Mucosa of rectum (tissue), 2 donors: ENCODE measurements around the gene IRF7.
"Not testable (repeated sequence)": the region's sequence is repeated elsewhere in the genome, so short reads cannot be mapped to it uniquely, and the experiment has no call there.

Experiments used
- H3K27ac ChIP-seq, 2 donors: one replicate each; pipeline ENCODE4 v1.7.0; 2013; ENCODE audit warnings: inconsistent platforms in 2 of 2, low read depth in 2 of 2, low read length in 2 of 2
- H3K27me3 ChIP-seq, 2 donors: one replicate each; pipeline ENCODE4 v1.7.0; 2013; ENCODE audit warnings: low read length in 2 of 2; ENCODE audit not compliant: control insufficient read depth in 2 of 2, insufficient read depth in 2 of 2
- H3K36me3 ChIP-seq, 2 donors: one replicate each; pipeline ENCODE4 v1.7.0; 2013; ENCODE audit warnings: low read length in 2 of 2; ENCODE audit not compliant: control insufficient read depth in 2 of 2, insufficient read depth in 2 of 2
- H3K4me1 ChIP-seq, 2 donors: one replicate each; pipeline ENCODE4 v1.7.0; 2013; ENCODE audit warnings: low read length in 2 of 2, mild to moderate bottlenecking in 1 of 2; ENCODE audit not compliant: control insufficient read depth in 2 of 2, insufficient read depth in 2 of 2
- H3K4me3 ChIP-seq, 2 donors: one replicate each; pipeline ENCODE4 v1.7.0; 2013; ENCODE audit warnings: low read length in 2 of 2
- H3K9ac ChIP-seq, 2 donors: one replicate each; pipeline ENCODE4 v1.7.0; 2013; ENCODE audit warnings: low read length in 2 of 2, low read depth in 1 of 2, mild to moderate bottlenecking in 1 of 2
- H3K9me3 ChIP-seq, 2 donors: one replicate each; pipeline ENCODE4 v1.7.0; 2013; ENCODE audit warnings: low read length in 2 of 2; ENCODE audit not compliant: control insufficient read depth in 2 of 2
- donor health status: healthy.
- donor health status: Normal muscosa, but diverticular disease.

Gene IRF7

DNA sequence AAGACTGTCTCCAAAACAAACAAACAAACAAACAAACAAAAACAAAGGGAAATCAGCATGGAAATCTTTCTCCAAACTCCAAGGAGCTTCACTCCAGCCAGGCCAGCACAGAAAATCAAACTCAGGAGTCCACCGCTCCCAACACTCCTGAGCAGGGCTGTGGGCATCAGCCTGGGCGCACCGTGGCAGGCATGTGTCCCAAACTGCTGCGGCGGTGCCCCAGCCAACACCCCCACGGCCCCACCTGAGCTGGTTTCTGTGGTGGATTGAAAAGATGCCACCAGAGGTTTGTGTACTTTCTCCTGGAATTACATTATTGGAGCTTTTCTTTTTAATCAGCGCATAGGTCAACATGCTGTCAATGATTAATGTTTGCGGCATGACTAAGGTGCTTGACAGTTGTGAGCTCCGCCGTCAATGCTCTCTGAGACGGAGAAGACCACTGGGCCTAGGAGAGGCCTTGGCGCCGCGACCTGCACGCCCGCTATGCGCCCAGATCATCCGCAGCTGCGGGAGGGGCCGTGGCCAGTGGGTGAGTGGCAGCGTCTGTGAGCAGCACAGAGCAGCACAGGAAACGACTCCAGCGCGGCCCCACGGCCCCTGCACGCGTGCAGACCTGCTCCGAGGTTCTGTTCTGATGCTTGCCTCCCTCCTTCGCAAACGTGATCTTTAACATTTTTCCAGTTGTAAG is 39.4 kb upstream of the IRF7 start:
- H3K36me3 ChIP-seq, result peaks cover 9 to 12% of the 10 kb centered on the region in 2 donors
- no peaks in the 10 kb centered on the region for H3K9me3 ChIP-seq
- H3K27ac ChIP-seq, result no peak overlapping the region
- no peaks in the 10 kb centered on the region for H3K27me3 ChIP-seq
- peaks cover 6 to 7% of the 10 kb centered on the region in 2 donors for H3K4me1 ChIP-seq
- no peak overlapping the region for H3K4me3 ChIP-seq
- H3K9ac ChIP-seq, result no peak overlapping the region

GRCh38 chr11:654444-654843 is 38.7 kb upstream of the IRF7 start:
- H3K4me3 ChIP-seq, H3K36me3 ChIP-seq, H3K4me1 ChIP-seq, H3K27me3 ChIP-seq, H3K9me3 ChIP-seq, H3K27ac ChIP-seq, H3K9ac ChIP-seq: not testable (repeated sequence)

DNA sequence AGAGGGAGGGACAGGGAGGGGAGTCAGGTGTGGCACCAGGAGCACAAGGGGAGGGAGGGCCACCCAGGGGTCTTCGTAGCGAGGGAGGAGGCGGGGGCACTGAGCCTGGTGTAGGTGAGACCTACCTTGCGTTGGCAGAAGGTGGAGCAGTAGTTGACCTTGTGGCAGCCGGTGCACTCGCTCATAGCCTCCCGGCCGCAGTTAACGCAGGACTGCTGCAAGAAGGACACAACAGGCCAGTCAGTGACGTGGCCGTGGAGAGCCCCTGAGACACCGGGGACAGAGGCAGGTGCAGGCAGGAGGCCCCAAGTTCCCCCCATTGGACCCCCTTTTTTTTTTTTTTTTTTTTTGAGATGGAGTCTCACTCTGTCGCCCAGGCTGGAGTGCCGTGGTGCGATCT is 38.1 kb upstream of the IRF7 start:
- Histone ChIP-seq H3K36me3 (peaks cover 3 to 6% of the 10 kb centered on the region in 2 donors), H3K27ac (no peak overlapping the region)

GRCh38 chr11:653136-653535 is 37.4 kb upstream of the IRF7 start:
- not testable (repeated sequence) for H3K4me1 ChIP-seq, H3K9me3 ChIP-seq, H3K27ac ChIP-seq, H3K9ac ChIP-seq, H3K27me3 ChIP-seq, H3K36me3 ChIP-seq, H3K4me3 ChIP-seq

More for the DNA sequence above, 38.1 kb upstream of the IRF7 start:
- peaks cover 6 to 7% of the 10 kb centered on the region in 2 donors for H3K4me1 ChIP-seq
- no peaks in the 10 kb centered on the region for H3K27me3 ChIP-seq
- no peaks in the 10 kb centered on the region for H3K9me3 ChIP-seq
- no peak overlapping the region for H3K9ac ChIP-seq
- no peak overlapping the region for H3K4me3 ChIP-seq

- Histone ChIP-seq H3K27ac (no peak overlapping the region), H3K4me1 (peaks cover 5 to 6% of the 10 kb centered on the region in 2 donors), H3K36me3 (peaks cover 0 to 3% of the 10 kb centered on the region in 2 donors), H3K9ac (no peak overlapping the region), H3K4me3 (no peak overlapping the region), H3K9me3 (no peaks in the 10 kb centered on the region), H3K27me3 (no peaks in the 10 kb centered on the region)
Observed at GRCh38 chr11:650482-650881, 34.7 kb upstream of the IRF7 start.

GRCh38 chr11:647672-648158 is 32.0 kb upstream of the IRF7 start:
- H3K9ac ChIP-seq, H3K27ac ChIP-seq, H3K27me3 ChIP-seq, H3K4me3 ChIP-seq, H3K36me3 ChIP-seq, H3K4me1 ChIP-seq, H3K9me3 ChIP-seq: not testable (repeated sequence)

GRCh38 chr11:646214-646613 is 30.5 kb upstream of the IRF7 start:
- no peak overlapping the region for H3K4me3 ChIP-seq
- no peaks in the 10 kb centered on the region for H3K9me3 ChIP-seq
- no peaks in the 10 kb centered on the region for H3K4me1 ChIP-seq
- H3K27me3 ChIP-seq, result no peaks in the 10 kb centered on the region
- peaks cover 0 to 3% of the 10 kb centered on the region in 2 donors for H3K36me3 ChIP-seq
- no peak overlapping the region for H3K27ac ChIP-seq
- H3K9ac ChIP-seq, result no peak overlapping the region

- H3K4me3 ChIP-seq, result no peak overlapping the region
- no peaks in the 10 kb centered on the region for H3K27me3 ChIP-seq
- no peak overlapping the region for H3K9ac ChIP-seq
- H3K36me3 ChIP-seq, result peaks cover 0 to 3% of the 10 kb centered on the region in 2 donors
- H3K9me3 ChIP-seq, result no peaks in the 10 kb centered on the region
- no peaks in the 10 kb centered on the region for H3K4me1 ChIP-seq
- no peak overlapping the region for H3K27ac ChIP-seq
Observed at GRCh38 chr11:645536-645935, 29.8 kb upstream of the IRF7 start.

DNA sequence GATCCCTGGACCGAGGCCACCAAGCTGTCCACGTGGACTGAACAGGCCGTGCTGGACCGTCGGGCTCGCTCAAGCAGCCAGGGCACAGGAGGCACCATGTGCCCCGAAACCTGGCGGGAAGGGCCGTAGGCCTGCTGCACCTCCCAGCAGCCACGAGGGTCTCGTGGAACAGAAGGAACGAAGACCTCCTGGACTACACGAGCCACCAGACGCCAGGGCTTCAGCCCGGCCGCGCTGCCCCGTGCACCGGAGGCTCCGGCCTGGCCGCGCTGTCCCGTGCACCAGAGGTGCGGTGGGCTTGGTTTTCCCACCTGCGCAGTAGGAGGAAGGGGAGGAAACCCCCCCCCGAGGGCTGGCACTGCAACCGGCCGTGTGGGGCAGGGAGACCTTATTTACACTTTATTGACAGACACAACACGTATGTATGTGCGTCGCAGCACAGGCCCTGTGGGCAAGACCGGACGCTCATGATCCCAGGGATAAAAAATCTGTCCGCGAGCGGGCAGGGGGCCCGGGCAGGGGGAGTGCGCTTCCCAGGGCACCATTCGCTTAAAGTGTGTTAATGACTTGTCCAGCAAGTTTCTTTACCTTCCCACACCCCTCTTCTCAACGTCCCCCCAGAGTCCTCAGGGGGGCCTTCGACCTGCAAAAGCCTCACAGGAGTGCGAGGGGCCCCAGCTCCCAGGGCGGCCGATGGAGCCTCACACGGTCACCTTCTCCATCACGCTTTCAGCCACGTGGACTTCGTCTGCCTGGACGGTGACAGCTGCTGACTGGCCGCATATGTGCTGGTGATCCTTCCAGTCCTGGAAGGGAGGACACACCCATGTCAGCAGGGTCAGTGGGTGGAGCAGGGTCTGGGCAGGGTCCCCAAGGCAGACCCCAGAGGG is 28.3 kb upstream of the IRF7 start:
- Histone ChIP-seq H3K4me1 (peaks cover 0 to 1% of the 10 kb centered on the region in 2 donors), H3K27me3 (peaks cover under 1 to 2% of the 10 kb centered on the region in 2 donors), H3K36me3 (no peaks in the 10 kb centered on the region), H3K27ac (no peak overlapping the region), H3K4me3 (no peak overlapping the region), H3K9ac (no peak overlapping the region), H3K9me3 (no peaks in the 10 kb centered on the region)

- Histone ChIP-seq H3K4me3 (no peak overlapping the region), H3K27ac (no peak overlapping the region), H3K4me1 (peaks cover 0 to 3% of the 10 kb centered on the region in 2 donors), H3K27me3 (peaks cover 6% of the 10 kb centered on the region in 2 donors), H3K9me3 (no peaks in the 10 kb centered on the region), H3K36me3 (no peaks in the 10 kb centered on the region), H3K9ac (no peak overlapping the region)
Observed at GRCh38 chr11:643366-643765, 27.6 kb upstream of the IRF7 start.
